ENCODE measurements around the gene TSHZ2.

The TSHZ2 gene

DNA sequence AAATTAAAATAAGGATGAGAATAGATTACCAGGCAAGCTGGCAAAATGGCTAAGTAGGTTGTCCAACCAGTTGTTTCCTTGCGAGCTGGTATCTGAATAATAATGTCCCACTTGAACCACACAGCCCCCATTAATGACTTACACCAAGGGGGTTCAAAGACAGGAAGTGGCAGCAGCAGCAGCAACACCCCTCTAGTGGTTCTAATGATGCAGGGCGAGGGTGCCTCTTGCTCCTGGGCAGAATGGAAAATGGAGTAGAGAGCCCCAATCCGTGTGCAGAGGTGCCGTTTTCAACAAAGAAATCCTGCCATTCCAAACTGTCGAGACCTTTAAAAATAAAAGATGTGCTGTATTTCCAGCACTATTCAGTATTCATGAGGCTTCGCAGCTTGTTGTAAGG, 218.1 kb downstream of the TSHZ2 start:
- ChIA-PET CTCF (interaction anchor here (1.6 kb wide), 1 partner anchor 15 kb away, joined by 4 read pairs; no protein-coding TSS in a partner anchor), POLR2A (no interaction called here)

GRCh38 chr20:53191957-53192356, 219.8 kb downstream of the TSHZ2 start:
- CTCF ChIA-PET = no interaction called here
- POLR2A ChIA-PET = no interaction called here
- TF ChIP-seq CTCF (IDR thresholded peaks at IDR 0.05; ENCODE audit: control extremely low read depth, extremely low read depth, low read depth, missing control alignments) = no peak
- no peak for DNase-seq (ENCODE audit: extremely low spot score)

More for the DNA sequence above, 218.1 kb downstream of the TSHZ2 start:
- TF ChIP-seq CTCF (IDR thresholded peaks at IDR 0.05; ENCODE audit: control extremely low read depth, extremely low read depth, low read depth, missing control alignments) = no peak
- no peak for DNase-seq (ENCODE audit: extremely low spot score)

DNA sequence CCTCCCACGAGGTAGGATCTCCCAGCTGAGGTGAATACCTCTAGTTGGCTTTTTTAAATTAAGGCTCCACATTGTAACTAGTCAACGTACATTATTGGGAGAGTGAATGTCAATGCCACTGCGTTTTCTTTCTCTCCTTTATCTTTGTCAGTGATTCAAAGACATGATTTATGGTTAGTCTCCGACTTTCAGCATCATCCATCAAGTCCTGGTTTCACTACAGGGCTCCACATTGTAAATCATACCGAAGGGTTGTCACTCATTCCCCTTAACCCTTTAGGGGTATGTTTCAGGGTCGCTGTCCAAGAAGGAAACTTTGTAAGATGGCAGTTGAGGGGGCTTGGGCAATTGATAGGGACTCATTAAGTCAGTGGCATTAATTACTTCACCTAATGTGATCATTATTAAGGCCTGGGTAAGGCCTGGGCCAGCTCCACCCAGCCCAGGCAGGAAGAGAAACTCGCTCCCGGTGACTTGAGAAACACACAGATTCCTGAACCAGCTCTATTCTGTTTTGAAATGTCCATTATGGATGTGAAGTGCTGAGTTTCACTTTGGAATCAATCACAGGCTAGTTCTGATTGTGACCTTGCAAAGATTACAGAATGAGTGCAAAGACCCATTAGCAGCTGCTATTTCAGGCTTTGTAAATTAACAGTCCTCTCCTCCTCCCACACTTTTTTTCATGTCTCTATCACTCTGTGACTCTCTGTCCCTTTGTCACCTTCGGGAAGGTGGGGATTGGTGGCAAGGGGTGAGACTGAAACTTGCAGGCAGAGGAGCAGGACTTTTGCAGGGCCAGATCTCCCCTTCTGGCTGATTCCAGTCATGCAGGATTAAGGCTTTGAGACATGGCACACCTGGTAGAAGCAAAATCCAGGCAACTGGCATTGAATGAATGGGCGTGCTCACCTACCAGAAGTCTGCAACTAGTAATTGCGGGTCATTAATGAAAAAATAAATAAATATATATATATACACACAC, 222.4 kb downstream of the TSHZ2 start:
- TF ChIP-seq CTCF (IDR thresholded peaks at IDR 0.05; ENCODE audit: control extremely low read depth, extremely low read depth, low read depth, missing control alignments) = no peak
- CTCF ChIA-PET = no interaction called here

DNA sequence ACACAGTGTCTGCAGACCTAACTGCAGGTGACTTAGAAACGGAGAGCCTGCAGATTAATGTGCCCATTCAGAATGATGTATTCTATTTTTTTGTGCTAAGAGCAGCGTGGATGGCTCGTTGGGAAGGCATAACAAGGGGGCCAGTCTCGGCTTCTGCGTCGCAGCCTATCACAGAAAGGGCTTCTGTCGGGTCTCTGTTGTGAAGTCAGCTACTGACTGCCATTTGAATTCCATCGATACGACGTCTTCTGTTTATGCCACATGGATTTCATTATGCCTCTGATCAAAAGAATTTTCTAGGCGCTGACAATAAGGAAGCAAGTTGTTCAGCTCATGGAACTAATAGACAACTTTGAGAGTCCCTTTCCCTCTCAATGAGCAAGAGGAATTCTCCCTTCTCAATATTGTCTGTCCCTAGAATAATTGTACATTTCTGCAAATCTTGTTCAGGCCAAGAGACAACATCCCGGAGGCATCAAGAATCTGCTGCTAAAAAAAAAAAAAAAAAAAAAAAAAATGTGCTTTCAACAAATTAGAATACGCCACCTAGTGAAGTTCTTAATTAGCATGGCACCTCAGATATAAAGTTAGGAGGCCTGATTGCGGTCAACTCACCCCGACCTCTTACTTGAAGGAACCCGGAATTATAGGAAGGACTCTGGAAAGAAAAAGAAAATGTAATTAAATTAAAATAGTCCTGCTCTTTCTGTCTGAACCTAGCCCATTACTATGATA, 223.9 kb downstream of the TSHZ2 start:
- ChIA-PET POLR2A (no interaction called here), CTCF (no interaction called here)
- no peak for DNase-seq (ENCODE audit: extremely low spot score)
- TF ChIP-seq CTCF (IDR thresholded peaks at IDR 0.05; ENCODE audit: control extremely low read depth, extremely low read depth, low read depth, missing control alignments) = no peak

More for the DNA sequence above, 222.4 kb downstream of the TSHZ2 start:
- POLR2A ChIA-PET = no interaction called here
- DNase-seq (ENCODE audit: extremely low spot score) = no peak

GRCh38 chr20:53201588-53201987, 229.4 kb downstream of the TSHZ2 start:
- ChIA-PET CTCF (interaction anchor here (0.9 to 1.6 kb wide), 3 partner anchors 11 to 15 kb away, joined by 3 to 7 read pairs (median 3); no protein-coding TSS in a partner anchor), POLR2A (no interaction called here)

More at GRCh38 chr20:53201588-53201987, 229.4 kb downstream of the TSHZ2 start:
- TF ChIP-seq CTCF (IDR thresholded peaks at IDR 0.05; ENCODE audit: control extremely low read depth, extremely low read depth, low read depth, missing control alignments) = no peak
- no peak for DNase-seq (ENCODE audit: extremely low spot score)
